Measurements from ENCODE around the gene XPO5. TPM values are rescaled to one million over a fixed set of nuclear protein-coding genes. Genes with fewer than 3 reads are reported as not detected.

XPO5 gene
- total and polyA plus RNA-seq, 2 experiments from 2014 or later: 28.5 to 95.2 TPM

DNA sequence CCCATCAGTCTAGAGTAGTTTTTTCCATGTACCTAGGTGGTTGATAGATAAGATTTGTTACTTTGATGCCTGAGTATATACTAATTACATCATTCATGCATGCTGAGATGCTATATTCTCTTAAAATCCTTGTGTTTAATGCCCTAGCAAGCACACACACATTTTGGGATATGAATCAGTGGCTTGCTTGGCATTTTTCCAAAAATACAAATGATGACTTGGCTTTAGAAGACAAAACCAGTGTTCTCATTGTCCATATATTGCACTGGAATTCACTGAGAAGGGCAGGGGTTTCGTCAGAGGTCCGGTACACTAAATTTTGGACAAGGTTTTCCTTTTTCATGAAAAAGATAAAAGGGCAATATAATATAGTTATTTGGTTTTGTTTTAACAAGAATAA, 28.3 kb upstream of the XPO5 start:
- Mint-ChIP-seq H3K36me3 (ENCODE audit: low read depth) (peaks cover 14% of the 10 kb centered on the region; the same call in 2 of the 3 replicates), H3K9me3 (no peaks in the 10 kb centered on the region; the same call in 2 of the 3 replicates), H3K27ac (no peak overlapping the region), H3K27me3 (ENCODE audit: insufficient read depth, low read depth, poor library complexity) (peaks cover 2% of the 10 kb centered on the region), H3K4me3 (no peak overlapping the region), H3K4me1 (no peaks in the 10 kb centered on the region)
- TF ChIP-seq, protein P1, sequence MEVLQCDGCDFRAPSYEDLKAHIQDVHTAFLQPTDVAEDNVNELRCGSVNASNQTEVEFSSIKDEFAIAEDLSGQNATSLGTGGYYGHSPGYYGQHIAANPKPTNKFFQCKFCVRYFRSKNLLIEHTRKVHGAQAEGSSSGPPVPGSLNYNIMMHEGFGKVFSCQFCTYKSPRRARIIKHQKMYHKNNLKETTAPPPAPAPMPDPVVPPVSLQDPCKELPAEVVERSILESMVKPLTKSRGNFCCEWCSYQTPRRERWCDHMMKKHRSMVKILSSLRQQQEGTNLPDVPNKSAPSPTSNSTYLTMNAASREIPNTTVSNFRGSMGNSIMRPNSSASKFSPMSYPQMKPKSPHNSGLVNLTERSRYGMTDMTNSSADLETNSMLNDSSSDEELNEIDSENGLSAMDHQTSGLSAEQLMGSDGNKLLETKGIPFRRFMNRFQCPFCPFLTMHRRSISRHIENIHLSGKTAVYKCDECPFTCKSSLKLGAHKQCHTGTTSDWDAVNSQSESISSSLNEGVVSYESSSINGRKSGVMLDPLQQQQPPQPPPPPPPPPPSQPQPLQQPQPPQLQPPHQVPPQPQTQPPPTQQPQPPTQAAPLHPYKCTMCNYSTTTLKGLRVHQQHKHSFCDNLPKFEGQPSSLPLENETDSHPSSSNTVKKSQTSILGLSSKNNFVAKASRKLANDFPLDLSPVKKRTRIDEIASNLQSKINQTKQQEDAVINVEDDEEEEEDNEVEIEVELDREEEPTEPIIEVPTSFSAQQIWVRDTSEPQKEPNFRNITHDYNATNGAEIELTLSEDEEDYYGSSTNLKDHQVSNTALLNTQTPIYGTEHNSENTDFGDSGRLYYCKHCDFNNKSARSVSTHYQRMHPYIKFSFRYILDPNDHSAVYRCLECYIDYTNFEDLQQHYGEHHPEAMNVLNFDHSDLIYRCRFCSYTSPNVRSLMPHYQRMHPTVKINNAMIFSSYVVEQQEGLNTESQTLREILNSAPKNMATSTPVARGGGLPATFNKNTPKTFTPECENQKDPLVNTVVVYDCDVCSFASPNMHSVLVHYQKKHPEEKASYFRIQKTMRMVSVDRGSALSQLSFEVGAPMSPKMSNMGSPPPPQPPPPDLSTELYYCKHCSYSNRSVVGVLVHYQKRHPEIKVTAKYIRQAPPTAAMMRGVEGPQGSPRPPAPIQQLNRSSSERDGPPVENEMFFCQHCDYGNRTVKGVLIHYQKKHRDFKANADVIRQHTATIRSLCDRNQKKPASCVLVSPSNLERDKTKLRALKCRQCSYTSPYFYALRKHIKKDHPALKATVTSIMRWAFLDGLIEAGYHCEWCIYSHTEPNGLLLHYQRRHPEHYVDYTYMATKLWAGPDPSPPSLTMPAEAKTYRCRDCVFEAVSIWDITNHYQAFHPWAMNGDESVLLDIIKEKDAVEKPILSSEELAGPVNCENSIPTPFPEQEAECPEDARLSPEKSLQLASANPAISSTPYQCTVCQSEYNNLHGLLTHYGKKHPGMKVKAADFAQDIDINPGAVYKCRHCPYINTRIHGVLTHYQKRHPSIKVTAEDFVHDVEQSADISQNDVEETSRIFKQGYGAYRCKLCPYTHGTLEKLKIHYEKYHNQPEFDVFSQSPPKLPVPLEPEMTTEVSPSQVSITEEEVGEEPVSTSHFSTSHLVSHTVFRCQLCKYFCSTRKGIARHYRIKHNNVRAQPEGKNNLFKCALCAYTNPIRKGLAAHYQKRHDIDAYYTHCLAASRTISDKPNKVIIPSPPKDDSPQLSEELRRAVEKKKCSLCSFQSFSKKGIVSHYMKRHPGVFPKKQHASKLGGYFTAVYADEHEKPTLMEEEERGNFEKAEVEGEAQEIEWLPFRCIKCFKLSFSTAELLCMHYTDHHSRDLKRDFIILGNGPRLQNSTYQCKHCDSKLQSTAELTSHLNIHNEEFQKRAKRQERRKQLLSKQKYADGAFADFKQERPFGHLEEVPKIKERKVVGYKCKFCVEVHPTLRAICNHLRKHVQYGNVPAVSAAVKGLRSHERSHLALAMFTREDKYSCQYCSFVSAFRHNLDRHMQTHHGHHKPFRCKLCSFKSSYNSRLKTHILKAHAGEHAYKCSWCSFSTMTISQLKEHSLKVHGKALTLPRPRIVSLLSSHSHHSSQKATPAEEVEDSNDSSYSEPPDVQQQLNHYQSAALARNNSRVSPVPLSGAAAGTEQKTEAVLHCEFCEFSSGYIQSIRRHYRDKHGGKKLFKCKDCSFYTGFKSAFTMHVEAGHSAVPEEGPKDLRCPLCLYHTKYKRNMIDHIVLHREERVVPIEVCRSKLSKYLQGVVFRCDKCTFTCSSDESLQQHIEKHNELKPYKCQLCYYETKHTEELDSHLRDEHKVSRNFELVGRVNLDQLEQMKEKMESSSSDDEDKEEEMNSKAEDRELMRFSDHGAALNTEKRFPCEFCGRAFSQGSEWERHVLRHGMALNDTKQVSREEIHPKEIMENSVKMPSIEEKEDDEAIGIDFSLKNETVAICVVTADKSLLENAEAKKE (CRISPR knock-in tag; IDR thresholded peaks at IDR 0.05): no peak
- no peak for TF ChIP-seq CREB1 (CRISPR knock-in tag; IDR thresholded peaks at IDR 0.05; ENCODE audit: low read depth)
- DNase-seq (ENCODE audit: low spot score) (no peak), ATAC-seq (no peak)
- no peaks in the 10 kb centered on the region for H3K9me2 ChIP-seq (ENCODE audit: insufficient read depth)
- no peak overlapping the region for H3K4me3 ChIP-seq
- no peak overlapping the region for H3K27ac ChIP-seq (ENCODE audit: low read depth)
- no peaks in the 10 kb centered on the region for H3K4me1 ChIP-seq (ENCODE audit: insufficient read depth)
- no peaks in the 10 kb centered on the region for H3F3A ChIP-seq (replicated peaks; ENCODE audit: low read depth)
- 0 out of 2 replicates have a peak, but pooled peaks cover 2% of the 10 kb centered on the region for H3K36me3 ChIP-seq (ENCODE audit: insufficient read depth)
- H3K27me3 ChIP-seq (ENCODE audit: insufficient read depth): no peaks in the 10 kb centered on the region
- H3K4me2 ChIP-seq: no peak overlapping the region
- no peaks in the 10 kb centered on the region for H3K79me2 ChIP-seq (replicated peaks; ENCODE audit: insufficient read depth)
- no peaks in the 10 kb centered on the region; the same call in 1 of the 2 replicates for H4K20me1 ChIP-seq (replicated peaks; ENCODE audit: insufficient read depth)
- no peak overlapping the region for H2AFZ ChIP-seq

DNA sequence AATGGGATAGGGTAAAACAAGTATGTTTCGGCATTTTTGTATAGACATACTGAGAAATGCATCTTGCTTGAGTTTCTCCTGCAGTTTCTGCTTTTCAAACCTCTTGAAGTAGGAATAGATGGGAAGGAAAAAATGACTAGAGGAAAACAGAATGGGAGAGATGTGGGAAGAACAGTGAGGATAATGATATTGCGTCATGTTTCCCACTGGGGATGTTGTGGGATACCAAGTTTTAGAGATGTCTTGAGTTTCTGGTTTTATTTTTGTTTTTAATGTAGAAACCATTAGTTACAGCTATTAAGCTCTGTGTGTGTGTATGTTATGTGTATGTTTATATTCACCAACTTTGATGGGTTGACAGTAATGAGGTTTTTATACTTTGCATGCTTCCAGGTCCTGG, 24.8 kb upstream of the XPO5 start:
- Mint-ChIP-seq H3K36me3 (ENCODE audit: low read depth) (peaks cover 12% of the 10 kb centered on the region), H3K27ac (no peak overlapping the region), H3K4me3 (no peak overlapping the region), H3K4me1 (no peaks in the 10 kb centered on the region), H3K9me3 (no peaks in the 10 kb centered on the region), H3K27me3 (ENCODE audit: insufficient read depth, low read depth, poor library complexity) (no peaks in the 10 kb centered on the region)
- no peak overlapping the region for H3K27ac ChIP-seq (ENCODE audit: low read depth)
- H3K36me3 ChIP-seq (ENCODE audit: insufficient read depth): 0 out of 2 replicates have a peak, but pooled peaks cover 2% of the 10 kb centered on the region
- ATAC-seq: no peak
- H3K4me2 ChIP-seq: no peak overlapping the region
- H3K9me2 ChIP-seq (ENCODE audit: insufficient read depth): no peaks in the 10 kb centered on the region
- no peaks in the 10 kb centered on the region for H3F3A ChIP-seq (replicated peaks; ENCODE audit: low read depth)
- no peak overlapping the region for H2AFZ ChIP-seq
- no peaks in the 10 kb centered on the region for H3K4me1 ChIP-seq (ENCODE audit: insufficient read depth)
- no peak overlapping the region for H3K4me3 ChIP-seq
- H4K20me1 ChIP-seq (replicated peaks; ENCODE audit: insufficient read depth): no peaks in the 10 kb centered on the region; the same call in 1 of the 2 replicates
- no peaks in the 10 kb centered on the region for H3K79me2 ChIP-seq (replicated peaks; ENCODE audit: insufficient read depth)
- TF ChIP-seq ZNF331 (CRISPR knock-in tag; IDR thresholded peaks at IDR 0.05; ENCODE audit: low read depth) (no peak), JUNB (IDR thresholded peaks at IDR 0.05; ENCODE audit: unreplicated experiment) (no peak)
- no peak for DNase-seq (ENCODE audit: low spot score)
- H3K27me3 ChIP-seq (ENCODE audit: insufficient read depth): no peaks in the 10 kb centered on the region
